Activated T-helper 1 cell treated with Interleukin-2 at 50 U/mL for 16 hours (primary cell): ENCODE measurements around the gene ATP9A.
"Not testable (repeated sequence)": the region's sequence is repeated elsewhere in the genome, so short reads cannot be mapped to it uniquely, and the experiment has no call there.

Source experiments
- DNase-seq: peaks from one replicate; pipeline ENCODE4 v3.0.0-alpha.2; 2020; ENCODE audit warnings: low read depth

ATP9A gene

GRCh38 chr20:51688600-51689244, 79.5 kb downstream of the ATP9A start:
- DNase-seq, result no peak

GRCh38 chr20:51687630-51688029, 80.6 kb downstream of the ATP9A start:
- no peak for DNase-seq

- no peak for DNase-seq
These were observed 81.1 kb downstream of the ATP9A start for GRCh38 chr20:51687108-51687507.

GRCh38 chr20:51685494-51685893, 82.7 kb downstream of the ATP9A start:
- not testable (repeated sequence) for DNase-seq

- DNase-seq, result no peak
These were observed 88.0 kb downstream of the ATP9A start for GRCh38 chr20:51680067-51680749.

- DNase-seq, result no peak
These were observed 88.8 kb downstream of the ATP9A start for GRCh38 chr20:51679254-51679921.

GRCh38 chr20:51678026-51678697, 90.0 kb downstream of the ATP9A start:
- DNase-seq, result no peak

- no peak for DNase-seq
These were observed 99.2 kb downstream of the ATP9A start for GRCh38 chr20:51668947-51669346.

GRCh38 chr20:51668515-51668914, 99.7 kb downstream of the ATP9A start:
- no peak for DNase-seq

GRCh38 chr20:51667491-51667890, 100.7 kb downstream of the ATP9A start:
- DNase-seq, result no peak

GRCh38 chr20:51667002-51667408, 101.2 kb downstream of the ATP9A start:
- no peak for DNase-seq

GRCh38 chr20:51666126-51666525, 102.1 kb downstream of the ATP9A start:
- DNase-seq, result no peak

GRCh38 chr20:51665543-51666118, 102.6 kb downstream of the ATP9A start:
- DNase-seq, result no peak

- DNase-seq, result peak; percentile 5
These were observed 106.5 kb downstream of the ATP9A start for GRCh38 chr20:51661609-51662178.

- DNase-seq, result no peak
These were observed 107.2 kb downstream of the ATP9A start for GRCh38 chr20:51660672-51661608.

- DNase-seq, result no peak
These were observed 108.6 kb downstream of the ATP9A start for GRCh38 chr20:51659491-51660050.

- DNase-seq, result no peak
These were observed 111.4 kb downstream of the ATP9A start for GRCh38 chr20:51656726-51657260.

GRCh38 chr20:51656089-51656488, 112.1 kb downstream of the ATP9A start:
- not testable (repeated sequence) for DNase-seq

GRCh38 chr20:51654495-51654894, 113.7 kb downstream of the ATP9A start:
- DNase-seq, result no peak

GRCh38 chr20:51654060-51654459, 114.1 kb downstream of the ATP9A start:
- DNase-seq, result no peak
